Lower leg skin (tissue), 3 donors: ENCODE measurements around the gene TGFBR3.

Source experiments
- CTCF ChIP-seq, 3 donors: fragments of 450-650 bp; IDR thresholded peaks; one replicate each; pipeline ENCODE4 v1.5.1; 2016; ENCODE audit warnings: antibody characterized with exemption in 3 of 3, mild to moderate bottlenecking in 3 of 3, moderate library complexity in 2 of 3
- POLR2A ChIP-seq, 2 donors: fragments of 450-650 bp; IDR thresholded peaks; one replicate each; pipeline ENCODE4 v1.6.1; 2016 to 2017; ENCODE audit warnings: antibody characterized with exemption in 2 of 2, mild to moderate bottlenecking in 1 of 2, moderate library complexity in 1 of 2

GRCh38 chr1:91679446-91679845 lies 206.5 kb downstream of the TGFBR3 start:
- no peak for TF ChIP-seq CTCF (IDR thresholded peaks at IDR 0.05)
- TF ChIP-seq POLR2A (IDR thresholded peaks at IDR 0.05) = no peak
